Rectal smooth muscle tissue (tissue), 1 donor: ENCODE measurements around the gene SMC3.
A peak's percentile ranks its signal among the peaks of the same experiment; 100 is the strongest.
"Not testable (repeated sequence)": the region's sequence is repeated elsewhere in the genome, so short reads cannot be mapped to it uniquely, and the experiment has no call there.

Source experiments
- H3K27ac ChIP-seq: one replicate; pipeline ENCODE4 v1.7.0; 2013; ENCODE audit warnings: low read depth, low read length, inconsistent platforms
- H3K27me3 ChIP-seq: one replicate; pipeline ENCODE4 v1.7.0; 2013; ENCODE audit warnings: low read length; ENCODE audit not compliant: control insufficient read depth, insufficient read depth
- H3K36me3 ChIP-seq: one replicate; pipeline ENCODE4 v1.7.0; 2013; ENCODE audit warnings: low read length; ENCODE audit not compliant: control insufficient read depth, insufficient read depth
- H3K4me1 ChIP-seq: one replicate; pipeline ENCODE4 v1.7.0; 2013; ENCODE audit warnings: low read length; ENCODE audit not compliant: control insufficient read depth, insufficient read depth
- H3K4me3 ChIP-seq: one replicate; pipeline ENCODE4 v1.7.0; 2013; ENCODE audit warnings: low read length
- H3K9ac ChIP-seq: one replicate; pipeline ENCODE4 v1.7.0; 2013; ENCODE audit warnings: low read length

The SMC3 gene

GRCh38 chr10:110620398-110620719, 52.9 kb downstream of the SMC3 start:
- H3K9ac ChIP-seq = no peak overlapping the region
- H3K4me1 ChIP-seq = no peaks in the 10 kb centered on the region
- H3K4me3 ChIP-seq = no peak overlapping the region
- no peaks in the 10 kb centered on the region for H3K36me3 ChIP-seq
- no peak overlapping the region for H3K27ac ChIP-seq
- H3K27me3 ChIP-seq = no peaks in the 10 kb centered on the region

GRCh38 chr10:110623316-110623715, 55.8 kb downstream of the SMC3 start:
- H3K4me3 ChIP-seq, H3K27ac ChIP-seq, H3K36me3 ChIP-seq, H3K9ac ChIP-seq, H3K27me3 ChIP-seq, H3K4me1 ChIP-seq: not testable (repeated sequence)

- Histone ChIP-seq H3K27me3 (no peaks in the 10 kb centered on the region), H3K36me3 (no peaks in the 10 kb centered on the region), H3K4me1 (peaks cover 8% of the 10 kb centered on the region), H3K9ac (no peak overlapping the region), H3K4me3 (no peak overlapping the region), H3K27ac (no peak overlapping the region)
Observed at GRCh38 chr10:110625356-110625894, 57.9 kb downstream of the SMC3 start.

- no peak overlapping the region for H3K9ac ChIP-seq
- H3K27me3 ChIP-seq = no peaks in the 10 kb centered on the region
- H3K27ac ChIP-seq = no peak overlapping the region
- H3K4me3 ChIP-seq = no peak overlapping the region
- H3K36me3 ChIP-seq = no peaks in the 10 kb centered on the region
- H3K4me1 ChIP-seq = peaks cover 8% of the 10 kb centered on the region
Observed at GRCh38 chr10:110625951-110626855, 58.7 kb downstream of the SMC3 start.

GRCh38 chr10:110628161-110628560, 60.7 kb downstream of the SMC3 start:
- Histone ChIP-seq H3K27ac (no peak overlapping the region), H3K27me3 (no peaks in the 10 kb centered on the region), H3K4me3 (no peak overlapping the region), H3K9ac (no peak overlapping the region), H3K4me1 (peaks cover 8% of the 10 kb centered on the region), H3K36me3 (no peaks in the 10 kb centered on the region)

GRCh38 chr10:110629680-110630191, 62.2 kb downstream of the SMC3 start:
- H3K4me1 ChIP-seq = peaks cover 8% of the 10 kb centered on the region
- no peaks in the 10 kb centered on the region for H3K36me3 ChIP-seq
- H3K27me3 ChIP-seq = no peaks in the 10 kb centered on the region
- H3K27ac ChIP-seq = peak overlapping the region; percentile 53
- no peak overlapping the region for H3K9ac ChIP-seq
- no peak overlapping the region for H3K4me3 ChIP-seq

GRCh38 chr10:110631934-110632333, 64.4 kb downstream of the SMC3 start:
- Histone ChIP-seq H3K9ac (no peak overlapping the region), H3K27me3 (no peaks in the 10 kb centered on the region), H3K27ac (no peak overlapping the region), H3K4me3 (no peak overlapping the region), H3K36me3 (no peaks in the 10 kb centered on the region), H3K4me1 (peaks cover 10% of the 10 kb centered on the region)

- peaks cover 18% of the 10 kb centered on the region for H3K4me1 ChIP-seq
- H3K9ac ChIP-seq = no peak overlapping the region
- no peak overlapping the region for H3K27ac ChIP-seq
- H3K4me3 ChIP-seq = no peak overlapping the region
- H3K27me3 ChIP-seq = no peaks in the 10 kb centered on the region
- H3K36me3 ChIP-seq = no peaks in the 10 kb centered on the region
Observed at GRCh38 chr10:110632591-110633215, 65.2 kb downstream of the SMC3 start.

- no peak overlapping the region for H3K27ac ChIP-seq
- no peak overlapping the region for H3K4me3 ChIP-seq
- no peaks in the 10 kb centered on the region for H3K36me3 ChIP-seq
- H3K27me3 ChIP-seq = no peaks in the 10 kb centered on the region
- H3K4me1 ChIP-seq = peaks cover 17% of the 10 kb centered on the region
- no peak overlapping the region for H3K9ac ChIP-seq
Observed at GRCh38 chr10:110634527-110635209, 67.2 kb downstream of the SMC3 start.

- Histone ChIP-seq H3K4me1 (peaks cover 14% of the 10 kb centered on the region), H3K9ac (no peak overlapping the region), H3K4me3 (no peak overlapping the region), H3K27ac (peak overlapping the region; percentile 65), H3K36me3 (no peaks in the 10 kb centered on the region), H3K27me3 (no peaks in the 10 kb centered on the region)
Observed at GRCh38 chr10:110636572-110636931, 69.1 kb downstream of the SMC3 start.

- Histone ChIP-seq H3K36me3 (no peaks in the 10 kb centered on the region), H3K4me3 (no peak overlapping the region), H3K9ac (no peak overlapping the region), H3K4me1 (peaks cover 14% of the 10 kb centered on the region), H3K27ac (peak overlapping the region; percentile 65), H3K27me3 (no peaks in the 10 kb centered on the region)
Observed at GRCh38 chr10:110636932-110637557, 69.5 kb downstream of the SMC3 start.

GRCh38 chr10:110637558-110638053, 70.1 kb downstream of the SMC3 start:
- no peak overlapping the region for H3K9ac ChIP-seq
- H3K4me3 ChIP-seq = no peak overlapping the region
- no peaks in the 10 kb centered on the region for H3K27me3 ChIP-seq
- peaks cover 14% of the 10 kb centered on the region for H3K4me1 ChIP-seq
- H3K27ac ChIP-seq = peak overlapping the region; percentile 65
- no peaks in the 10 kb centered on the region for H3K36me3 ChIP-seq
